Panc1 (cell line): ENCODE measurements around the gene UBXN2A. TPM values are rescaled to one million over a fixed set of nuclear protein-coding genes. Genes with fewer than 3 reads are reported as not detected.

ENCODE experiments used
- ATAC-seq: fragments of 200-7000 bp; cut with Tn5 transposase; 2 replicates; pipeline ENCODE4 v1.9.1; 2020; ENCODE audit warnings: mild to moderate bottlenecking, moderate library complexity
- BruUV-seq: library from RNA; stranded (reverse); fragments of 400-500 nt; replicated peaks from 2 replicates; lab custom pipeline; 2021; lab: Mats Ljungman, UMichigan
- CTCF ChIA-PET: fragments of 300-600 bp; sonication (Branson Sonifier 250); formaldehyde crosslinking; loops from one replicate; lab custom pipeline; 2022; ENCODE audit warnings: antibody characterized with exemption; lab: Charles Lee
- POLR2A ChIA-PET: fragments of 300-600 bp; sonication (Branson Sonifier 250); formaldehyde crosslinking; loops from one replicate; lab custom pipeline; 2022; ENCODE audit warnings: antibody characterized with exemption; lab: Charles Lee
- DNase-seq: peaks from one replicate; pipeline ENCODE4 v3.0.0-alpha.2; 2010; ENCODE audit warnings: low read depth, low spot score
- H3K27ac ChIP-seq: 2 replicates; pipeline ENCODE4 v1.5.1; 2011; ENCODE audit warnings: mild to moderate bottlenecking, low read length, inconsistent platforms
- H3K27me3 ChIP-seq: fragments of 200-500 bp; sonication (Bioruptor generic); 2 replicates; pipeline ENCODE4 v1.6.0; 2014; ENCODE audit warnings: low read length, inconsistent platforms; ENCODE audit not compliant: control insufficient read depth, insufficient read depth
- H3K36me3 ChIP-seq: fragments of 200-500 bp; sonication (Bioruptor generic); 2 replicates; pipeline ENCODE4 v1.5.1; 2014; ENCODE audit warnings: inconsistent platforms, mild to moderate bottlenecking, low read length, moderate library complexity; ENCODE audit not compliant: control insufficient read depth, insufficient read depth
- H3K4me1 ChIP-seq: 2 replicates; pipeline ENCODE4 v1.5.1; 2011; ENCODE audit warnings: inconsistent platforms, mild to moderate bottlenecking, low read length, moderate library complexity; ENCODE audit not compliant: control insufficient read depth, insufficient read depth
- H3K4me3 ChIP-seq, 2 experiments: 2 replicates each; pipeline ENCODE4 v1.5.1; 2011 to 2012; ENCODE audit warnings: low read depth in 2 of 2, low read length in 2 of 2, mild to moderate bottlenecking in 2 of 2, inconsistent platforms in 1 of 2, moderate library complexity in 1 of 2
- H3K9me3 ChIP-seq: fragments of 200-500 bp; sonication (Bioruptor generic); 2 replicates; pipeline ENCODE4 v1.5.1; 2014; ENCODE audit warnings: low read depth, mild to moderate bottlenecking, inconsistent platforms, low read length, moderate library complexity; ENCODE audit not compliant: control insufficient read depth, insufficient read depth
- POLR2AphosphoS5 ChIP-seq: IDR thresholded peaks from 2 replicates; pipeline ENCODE4 v1.6.1; 2012; ENCODE audit warnings: mild to moderate bottlenecking, low read depth, low read length, moderate library complexity
- REST ChIP-seq, 2 experiments: IDR thresholded peaks; 2 replicates each; pipeline ENCODE4 v1.6.1; 2011 to 2012; ENCODE audit warnings: low read depth in 2 of 2, control low read depth in 1 of 2, low read length in 1 of 2, mild to moderate bottlenecking in 1 of 2, moderate library complexity in 1 of 2; ENCODE audit not compliant: insufficient read depth in 1 of 2
- SIN3A ChIP-seq: IDR thresholded peaks from 2 replicates; pipeline ENCODE4 v1.6.1; 2012; ENCODE audit warnings: low read depth, mild to moderate bottlenecking, low read length, moderate library complexity, borderline replicate concordance; ENCODE audit not compliant: insufficient read depth
- TCF7L2 ChIP-seq: IDR thresholded peaks from 2 replicates; pipeline ENCODE4 v1.6.1; 2011; ENCODE audit warnings: mild to moderate bottlenecking, low read depth, low read length, inconsistent platforms
- in situ Hi-C: cut with HindIII; loops from 2 replicates; pipeline ENCODE4 v1.10.0; 2016; ENCODE audit warnings: low sequenced_read_pairs, low pct_unique_long_range_greater_than_20kb
- intact Hi-C: fragments of 100-400 bp; cut with micrococcal nuclease; formaldehyde crosslinking; loops from one replicate; pipeline ENCODE4 v1.10.0; 2022; ENCODE audit not compliant: unreplicated experiment
- total RNA-seq: library from RNA; stranded (reverse); gene quantifications from one replicate; pipeline ENCODE4 v1.2.1, GENCODE V29; 2021; ENCODE audit not compliant: unreplicated experiment
- TF ChIP-seq, protein P1 (sequence below): fragments of 450-650 bp; IDR thresholded peaks from 2 replicates; pipeline ENCODE4 v1.5.1; 2017; ENCODE audit warnings: mild to moderate bottlenecking

UBXN2A gene
- total RNA-seq, 1 experiment from 2014 or later = 23.3 TPM

GRCh38 chr2:24026233-24026632 is 86.0 kb downstream of the UBXN2A start:
- H3K27ac ChIP-seq = no peak overlapping the region
- ChIA-PET POLR2A (no interaction called here), CTCF (interaction anchor here (0.6 kb wide), 1 partner anchor 152 kb away, joined by 3 read pairs; no protein-coding TSS in a partner anchor)
- no peak for ATAC-seq
- no peak for DNase-seq
- H3K9me3 ChIP-seq = no peaks in the 10 kb centered on the region
- intact Hi-C loops (no loop called here), in situ Hi-C loops (no loop called here)
- H3K4me3 ChIP-seq = no peak overlapping the region
- no peak for TF ChIP-seq TCF7L2
- H3K4me1 ChIP-seq = no peaks in the 10 kb centered on the region
- H3K36me3 ChIP-seq = peaks cover 8% of the 10 kb centered on the region
- no TSS peak for BruUV-seq
- H3K27me3 ChIP-seq = no peaks in the 10 kb centered on the region

- H3K36me3 ChIP-seq = 0 out of 2 replicates have a peak, but pooled peaks cover 6% of the 10 kb centered on the region
- ChIA-PET CTCF (no interaction called here), POLR2A (no interaction called here)
- H3K27ac ChIP-seq = no peak overlapping the region
- no peaks in the 10 kb centered on the region for H3K4me1 ChIP-seq
- no peaks in the 10 kb centered on the region for H3K27me3 ChIP-seq
- in situ Hi-C loops (no loop called here), intact Hi-C loops (no loop called here)
- H3K9me3 ChIP-seq = no peaks in the 10 kb centered on the region
- DNase-seq (no peak), ATAC-seq (peak; percentile 48)
- no TSS peak for BruUV-seq
- H3K4me3 ChIP-seq = no peak overlapping the region
- TF ChIP-seq, protein P1, sequence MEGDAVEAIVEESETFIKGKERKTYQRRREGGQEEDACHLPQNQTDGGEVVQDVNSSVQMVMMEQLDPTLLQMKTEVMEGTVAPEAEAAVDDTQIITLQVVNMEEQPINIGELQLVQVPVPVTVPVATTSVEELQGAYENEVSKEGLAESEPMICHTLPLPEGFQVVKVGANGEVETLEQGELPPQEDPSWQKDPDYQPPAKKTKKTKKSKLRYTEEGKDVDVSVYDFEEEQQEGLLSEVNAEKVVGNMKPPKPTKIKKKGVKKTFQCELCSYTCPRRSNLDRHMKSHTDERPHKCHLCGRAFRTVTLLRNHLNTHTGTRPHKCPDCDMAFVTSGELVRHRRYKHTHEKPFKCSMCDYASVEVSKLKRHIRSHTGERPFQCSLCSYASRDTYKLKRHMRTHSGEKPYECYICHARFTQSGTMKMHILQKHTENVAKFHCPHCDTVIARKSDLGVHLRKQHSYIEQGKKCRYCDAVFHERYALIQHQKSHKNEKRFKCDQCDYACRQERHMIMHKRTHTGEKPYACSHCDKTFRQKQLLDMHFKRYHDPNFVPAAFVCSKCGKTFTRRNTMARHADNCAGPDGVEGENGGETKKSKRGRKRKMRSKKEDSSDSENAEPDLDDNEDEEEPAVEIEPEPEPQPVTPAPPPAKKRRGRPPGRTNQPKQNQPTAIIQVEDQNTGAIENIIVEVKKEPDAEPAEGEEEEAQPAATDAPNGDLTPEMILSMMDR = no peak
- no peak for TF ChIP-seq POLR2AphosphoS5
- no peak for TF ChIP-seq REST (IDR thresholded peaks at IDR 0.05; ENCODE audit: insufficient read depth in 1 of 2, low read depth in 2 of 2, low read length in 1 of 2)
- TF ChIP-seq TCF7L2 = no peak
- no peak for TF ChIP-seq SIN3A
Measured at GRCh38 chr2:24038786-24039499, 98.7 kb downstream of the UBXN2A start.

DNA sequence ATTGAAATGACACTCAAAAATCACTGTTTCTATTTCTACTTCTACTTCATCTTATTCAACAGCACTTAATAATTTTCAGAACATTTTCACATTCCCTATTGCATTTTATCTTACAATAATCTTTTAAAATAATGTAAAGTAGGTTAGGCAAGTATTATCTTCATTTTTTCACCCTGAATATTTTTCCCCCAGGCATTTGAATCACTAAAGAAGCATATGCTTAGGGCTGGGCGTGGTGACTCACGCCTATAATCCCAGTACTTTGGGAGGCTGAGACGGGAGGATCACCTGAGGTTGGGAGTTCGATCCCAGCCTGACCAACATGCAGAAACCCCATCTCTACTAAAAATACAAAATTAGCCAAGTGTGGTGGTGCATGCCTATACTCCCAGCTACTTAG is 100.2 kb downstream of the UBXN2A start:
- Histone ChIP-seq H3K27me3 (no peaks in the 10 kb centered on the region), H3K4me3 (no peak overlapping the region), H3K9me3 (no peaks in the 10 kb centered on the region), H3K4me1 (no peaks in the 10 kb centered on the region), H3K36me3 (0 out of 2 replicates have a peak, but pooled peaks cover 6% of the 10 kb centered on the region), H3K27ac (no peak overlapping the region)
- ATAC-seq (no peak), DNase-seq (no peak)
- TF ChIP-seq REST (IDR thresholded peaks at IDR 0.05; ENCODE audit: insufficient read depth in 1 of 2, low read depth in 2 of 2, low read length in 1 of 2) (no peak), SIN3A (no peak), TCF7L2 (no peak), POLR2AphosphoS5 (no peak)
- TF ChIP-seq, protein P1 = no peak
- ChIA-PET CTCF (no interaction called here), POLR2A (no interaction called here)
- intact Hi-C loops = loop anchor here (10.0 kb wide), 1 partner anchor 116 kb away; the partner anchor contains the start of gene ATAD2B
- BruUV-seq = no TSS peak
- in situ Hi-C loops = no loop called here
